H1 (cell line): ENCODE results near the gene LRRFIP1. TPM values are rescaled to one million over a fixed set of nuclear protein-coding genes. Genes with fewer than 3 reads are reported as not detected.

Experiments used
- CTCF ChIA-PET: fragments of 300-600 bp; sonication (Branson Sonifier 250); formaldehyde crosslinking; loops from one replicate; lab custom pipeline; 2021; ENCODE audit not compliant: partially characterized antibody; lab: Charles Lee
- POLR2A ChIA-PET: fragments of 300-600 bp; sonication (Branson Sonifier 250); formaldehyde crosslinking; loops from one replicate; lab custom pipeline; 2021; ENCODE audit warnings: inconsistent platforms; ENCODE audit not compliant: partially characterized antibody; lab: Charles Lee
- DNase-seq, 2 experiments: peaks; one replicate each; pipeline versions ENCODE4 v3.0.0 to v3.0.0-alpha.2; 2010 to 2022; ENCODE audit warnings: low spot score in 2 of 2, low read depth in 1 of 2, mixed read lengths in 1 of 2
- FAIRE-seq: peaks from 2 replicates; lab custom pipeline; 2011; peaks lifted over from hg19 to GRCh38; lab: Jason Lieb, UNC
- H2AFZ ChIP-seq: 2 replicates; pipeline ENCODE4 v1.8.1; 2012; ENCODE audit warnings: low read length, inconsistent platforms
- H2AK5ac ChIP-seq: 2 replicates; pipeline ENCODE4 v1.6.1; 2013; ENCODE audit warnings: low read depth, low read length
- H2BK120ac ChIP-seq: replicated peaks from 2 replicates; pipeline ENCODE3; 2013; ENCODE audit warnings: low read depth, low read length, inconsistent platforms
- H2BK12ac ChIP-seq: 2 replicates; pipeline ENCODE4 v1.6.1; 2013; ENCODE audit warnings: low read depth, low read length
- H2BK15ac ChIP-seq: 2 replicates; pipeline ENCODE4 v1.6.1; 2013; ENCODE audit warnings: low read length
- H2BK20ac ChIP-seq: 2 replicates; pipeline ENCODE4 v1.6.1; 2013; ENCODE audit warnings: low read length
- H2BK5ac ChIP-seq: 2 replicates; pipeline ENCODE4 v1.6.1; 2013; ENCODE audit warnings: low read depth, low read length
- H3K14ac ChIP-seq: 2 replicates; pipeline ENCODE4 v1.6.1; 2013; ENCODE audit warnings: inconsistent platforms; ENCODE audit not compliant: insufficient read length
- H3K18ac ChIP-seq: 2 replicates; pipeline ENCODE4 v1.6.1; 2013; ENCODE audit warnings: low read length; ENCODE audit errors: extremely low read depth
- H3K23ac ChIP-seq: 2 replicates; pipeline ENCODE4 v1.6.1; 2013; ENCODE audit warnings: inconsistent platforms; ENCODE audit not compliant: insufficient read length
- H3K23me2 ChIP-seq: 2 replicates; pipeline ENCODE4 v1.6.1; 2013; ENCODE audit warnings: low read depth, low read length
- H3K27ac ChIP-seq: 2 replicates; pipeline ENCODE4 v1.6.1; 2011; ENCODE audit warnings: low read depth, low read length, inconsistent platforms
- H3K27me3 ChIP-seq, 4 experiments: replicated peaks in 1 of 4; 1 replicate in 1 of 4; 2 replicates in 3 of 4; pipeline versions ENCODE4 v1.6.1 to v1.8.1; 2011 to 2013; ENCODE audit warnings: low read length in 3 of 4, mild to moderate bottlenecking in 3 of 4, inconsistent platforms in 2 of 4, mixed read lengths in 2 of 4, moderate library complexity in 1 of 4; ENCODE audit not compliant: control insufficient read depth in 3 of 4, insufficient read depth in 3 of 4; ENCODE audit errors: extremely low read depth in 1 of 4
- H3K36me3 ChIP-seq, 4 experiments: 2 replicates each; pipeline versions ENCODE4 v1.6.1 to v1.8.1; 2011 to 2013; ENCODE audit warnings: mild to moderate bottlenecking in 4 of 4, low read length in 3 of 4, moderate library complexity in 2 of 4, control low read depth in 1 of 4, inconsistent platforms in 1 of 4; ENCODE audit not compliant: insufficient read depth in 4 of 4, control insufficient read depth in 2 of 4
- H3K4ac ChIP-seq: replicated peaks from 2 replicates; pipeline ENCODE3; 2013; ENCODE audit warnings: low read length, low read depth, mixed read lengths, inconsistent platforms; ENCODE audit not compliant: insufficient read length
- H3K4me1 ChIP-seq, 4 experiments: replicated peaks in 1 of 4; 1 replicate in 1 of 4; 2 replicates in 3 of 4; pipeline versions ENCODE4 v1.6.1 to v1.8.1; 2011 to 2013; ENCODE audit warnings: low read length in 3 of 4, inconsistent platforms in 2 of 4, mixed read lengths in 1 of 4; ENCODE audit not compliant: insufficient read depth in 4 of 4, control insufficient read depth in 3 of 4
- H3K4me2 ChIP-seq, 2 experiments: 2 replicates each; pipeline versions ENCODE4 v1.6.1 to v1.8.1; 2011 to 2013; ENCODE audit warnings: low read depth in 2 of 2, low read length in 2 of 2, control low read depth in 1 of 2, inconsistent platforms in 1 of 2, mild to moderate bottlenecking in 1 of 2; ENCODE audit not compliant: insufficient read depth in 1 of 2
- H3K4me3 ChIP-seq, 4 experiments: fragments of 200-600, 300-600 bp in 1 of 4; sonication (generic), shearing (Covaris generic), sonication (Bioruptor Twin) in 1 of 4; 2 replicates each; pipeline versions ENCODE4 v1.5.1 to v1.8.1; 2011 to 2016; ENCODE audit warnings: low read length in 4 of 4, low read depth in 3 of 4, control low read depth in 2 of 4, inconsistent platforms in 2 of 4, mild to moderate bottlenecking in 2 of 4, mixed read lengths in 1 of 4, moderate library complexity in 1 of 4; ENCODE audit not compliant: insufficient read depth in 2 of 4; ENCODE audit errors: extremely low read depth in 1 of 4
- H3K56ac ChIP-seq: replicated peaks from 2 replicates; pipeline ENCODE3; 2013; ENCODE audit warnings: low read depth, mild to moderate bottlenecking, mixed read lengths, low read length, inconsistent platforms; ENCODE audit not compliant: insufficient read length
- H3K79me1 ChIP-seq: 2 replicates; pipeline ENCODE4 v1.6.1; 2013; ENCODE audit warnings: low read depth, low read length, control low read depth
- H3K79me2 ChIP-seq, 2 experiments: 2 replicates each; pipeline versions ENCODE4 v1.6.1 to v1.8.1; 2012 to 2013; ENCODE audit warnings: low read length in 2 of 2, mild to moderate bottlenecking in 2 of 2, inconsistent platforms in 1 of 2; ENCODE audit not compliant: insufficient read depth in 2 of 2, control insufficient read depth in 1 of 2
- H3K9ac ChIP-seq, 4 experiments: replicated peaks in 1 of 4; 1 replicate in 1 of 4; 2 replicates in 3 of 4; pipeline versions ENCODE4 v1.6.1 to v1.8.1; 2011 to 2013; ENCODE audit warnings: low read depth in 3 of 4, low read length in 3 of 4, control low read depth in 2 of 4, mild to moderate bottlenecking in 2 of 4, moderate library complexity in 2 of 4, inconsistent platforms in 1 of 4; ENCODE audit errors: extremely low read depth in 1 of 4
- H3K9me3 ChIP-seq, 2 experiments: 2 replicates each; pipeline versions ENCODE4 v1.6.1 to v1.8.1; 2012 to 2013; ENCODE audit warnings: mild to moderate bottlenecking in 2 of 2, moderate library complexity in 2 of 2, control low read depth in 1 of 2, inconsistent platforms in 1 of 2, low read depth in 1 of 2, low read length in 1 of 2, mixed read lengths in 1 of 2; ENCODE audit not compliant: insufficient read depth in 2 of 2
- H4K20me1 ChIP-seq, 2 experiments: replicated peaks in 1 of 2; 2 replicates each; pipeline versions ENCODE3 to v1.8.1; 2011 to 2013; ENCODE audit warnings: inconsistent platforms in 2 of 2, low read length in 2 of 2, mild to moderate bottlenecking in 1 of 2; ENCODE audit not compliant: insufficient read depth in 2 of 2, control insufficient read depth in 1 of 2
- H4K5ac ChIP-seq: 2 replicates; pipeline ENCODE4 v1.6.1; 2013; ENCODE audit warnings: low read length, low read depth, mixed read lengths, inconsistent platforms; ENCODE audit not compliant: insufficient read length
- H4K8ac ChIP-seq: 2 replicates; pipeline ENCODE4 v1.8.0; 2013; ENCODE audit warnings: mild to moderate bottlenecking, moderate library complexity, low read length, inconsistent platforms; ENCODE audit not compliant: insufficient read depth; ENCODE audit errors: extremely low read depth
- H4K91ac ChIP-seq: replicated peaks from 2 replicates; pipeline ENCODE3; 2013; ENCODE audit warnings: low read length, mixed read lengths, inconsistent platforms; ENCODE audit not compliant: insufficient read length
- ASH2L ChIP-seq: fragments of 200-600, 300-600 bp; sonication (generic); IDR thresholded peaks from one replicate; pipeline ENCODE4 v1.7.1; 2017; ENCODE audit warnings: low read length
- BACH1 ChIP-seq: IDR thresholded peaks from 2 replicates; pipeline ENCODE4 v1.6.1; 2012; ENCODE audit warnings: low read length, improper control_type of control experiment
- CHD1 ChIP-seq: IDR thresholded peaks from 2 replicates; pipeline ENCODE4 v1.6.1; 2012; ENCODE audit warnings: low read depth, low read length, improper control_type of control experiment
- FOSL1 ChIP-seq: IDR thresholded peaks from 2 replicates; pipeline ENCODE4 v1.6.1; 2011; ENCODE audit warnings: mild to moderate bottlenecking, low read depth, low read length, moderate library complexity; ENCODE audit not compliant: insufficient read depth
- JUN ChIP-seq: IDR thresholded peaks from 2 replicates; pipeline ENCODE4 v1.6.1; 2011; ENCODE audit warnings: low read depth, mild to moderate bottlenecking, improper control_type of control experiment, low read length
- JUND ChIP-seq: IDR thresholded peaks from 2 replicates; pipeline ENCODE4 v1.6.1; 2011; ENCODE audit warnings: mild to moderate bottlenecking, improper control_type of control experiment, low read length
- NANOG ChIP-seq: IDR thresholded peaks from 2 replicates; pipeline ENCODE4 v1.6.1; 2011; ENCODE audit warnings: low read length, low read depth, mild to moderate bottlenecking, inconsistent platforms; ENCODE audit not compliant: insufficient read depth, poor library complexity, severe bottlenecking
- POU5F1 ChIP-seq: IDR thresholded peaks from 2 replicates; pipeline ENCODE4 v1.6.1; 2011; ENCODE audit warnings: low read depth, mild to moderate bottlenecking, low read length, moderate library complexity
- SP1 ChIP-seq: IDR thresholded peaks from 2 replicates; pipeline ENCODE4 v1.6.1; 2011; ENCODE audit warnings: low read depth, low read length
- WGBS, 2 experiments: shearing (Covaris generic) in 1 of 2; methylation state at CpG; one replicate each; pipeline versions ENCODE4 v1.1.6 to v1.1.7; 2013 to 2015; ENCODE audit warnings: low lambda C conversion rate in 2 of 2, mixed read lengths in 2 of 2, inconsistent platforms in 1 of 2, low coverage in 1 of 2, missing lambda C conversion rate in 1 of 2; ENCODE audit not compliant: insufficient replicate concordance in 2 of 2, insufficient coverage in 1 of 2, insufficient read length in 1 of 2; ENCODE audit errors: extremely low coverage in 1 of 2, missing lambda C conversion rate in 1 of 2; 5-methylcytosine and 5-hydroxymethylcytosine counted together
- polyA plus RNA-seq, 7 experiments: library from polyadenylated mRNA; depleted of rRNA in 3 of 7; stranded (reverse) in 5 of 7; unstranded in 2 of 7; fragments of >200 nt in 5 of 7; fragments of 200-250 nt in 2 of 7; gene quantifications; 1 replicate in 5 of 7; 2 replicates in 1 of 7; 4 replicates in 1 of 7; pipeline versions ENCODE4 v1.2.1 to v1.2.3, GENCODE V29; 2011 to 2013; ENCODE audit warnings: missing spikeins in 2 of 7, mixed read lengths in 2 of 7
- total RNA-seq: library from RNA; stranded (reverse); fragmentation: NEBNext Ultra II Directional; extraction: Animal tissue kit (Norgen Biotek cat#: 25700); gene quantifications from 2 replicates; pipeline ENCODE4 v1.2.1, GENCODE V29; 2021
- TF ChIP-seq, protein P1 (sequence below): IDR thresholded peaks from 2 replicates; pipeline ENCODE4 v1.6.1; 2012; ENCODE audit warnings: inconsistent platforms
- TF ChIP-seq, protein P2 (sequence below): IDR thresholded peaks from 2 replicates; pipeline ENCODE4 v1.6.1; 2012; ENCODE audit warnings: low read length, inconsistent platforms

LRRFIP1 gene
- total and polyA plus RNA-seq, 2 of the 8 experiments (the other 6 are each of a cell fraction or from before 2014, with no cell fraction given), result 12.1 to 75.8 TPM

DNA sequence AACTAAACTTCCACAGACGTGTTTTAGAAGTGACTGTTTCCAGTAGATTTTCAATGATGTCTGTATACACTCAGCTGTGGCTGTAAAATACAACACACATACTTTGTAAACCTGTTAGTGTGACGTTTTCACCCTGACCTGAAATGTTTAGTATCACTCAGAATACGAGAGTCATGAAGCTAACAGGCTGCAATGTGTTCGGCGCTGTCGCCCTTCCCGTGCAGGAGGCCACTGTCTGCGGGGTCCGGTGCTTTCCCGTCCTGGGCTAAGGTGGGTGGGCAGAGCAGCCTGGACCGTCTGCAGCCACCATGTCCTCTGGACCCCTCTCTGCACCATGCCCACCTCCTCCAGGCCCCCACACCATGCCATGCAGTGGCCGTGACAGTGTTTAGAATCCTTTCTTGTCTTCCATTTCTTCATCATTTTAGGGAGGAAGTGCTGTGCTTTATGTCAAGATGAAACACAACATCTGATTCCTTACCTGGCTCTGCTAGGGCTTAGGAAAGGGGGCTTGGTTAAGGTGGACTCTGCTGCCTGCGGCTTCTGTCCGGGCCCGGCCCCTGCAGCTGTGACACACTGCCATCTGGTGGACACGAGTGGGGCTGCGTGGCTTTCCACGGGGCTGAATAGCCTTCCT is 117.3 kb downstream of the LRRFIP1 start:
- FAIRE-seq (peak; percentile 39), DNase-seq (peak; percentile 23 to 96)
- Histone ChIP-seq H3K23ac (no peak overlapping the region), H3K14ac (no peak overlapping the region), H2BK120ac (no peak overlapping the region), H3K79me1 (peaks cover 4% of the 10 kb centered on the region; the same call in 1 of the 2 replicates), H4K20me1 (peaks cover 3 to 8% of the 10 kb centered on the region in 2 experiments), H4K5ac (no peak overlapping the region), H4K91ac (no peak overlapping the region), H3K4me1 (peaks cover 0 to 7% (median 3%) of the 10 kb centered on the region in 4 experiments; a peak in 4 of 7 replicates), H3K4ac (no peak overlapping the region), H3K9ac (no peak overlapping the region), H3K27me3 (no peaks in the 10 kb centered on the region), H4K8ac (no peak overlapping the region), H2AFZ (no peak overlapping the region), H3K9me3 (no peaks in the 10 kb centered on the region), H2BK12ac (no peak overlapping the region), H3K4me2 (no peak overlapping the region), H2BK5ac (no peak overlapping the region), H3K56ac (no peak overlapping the region), H3K36me3 (peaks cover 0 to 5% (median 3%) of the 10 kb centered on the region in 4 experiments; a peak in 2 of 8 replicates), H3K79me2 (peaks cover 0 to 18% of the 10 kb centered on the region in 2 experiments; a peak in 1 of 4 replicates), H2AK5ac (no peak overlapping the region), H3K27ac (no peak overlapping the region), H3K18ac (no peak overlapping the region), H3K23me2 (no peaks in the 10 kb centered on the region), H2BK20ac (no peak overlapping the region), H3K4me3 (no peak overlapping the region), H2BK15ac (no peak overlapping the region)
- WGBS, 2 experiments, result 73% methylated on average over 18 of the region's 18 CpGs; no CpG with 5 or more reads in 1 of the 2 experiments
- POLR2A ChIA-PET, result interaction anchor here (0.7 to 1.1 kb wide), 3 partner anchors 10 to 141 kb away, joined by 3 to 5 read pairs (median 4); no protein-coding TSS in a partner anchor
- CTCF ChIA-PET, result interaction anchor here (0.6 to 8.1 kb wide), 45 partner anchors 10 to 341 kb away, joined by 3 to 130 read pairs (median 4); partner anchors contain the start of gene RAB17
- no peak for TF ChIP-seq JUN
- TF ChIP-seq, protein P1, sequence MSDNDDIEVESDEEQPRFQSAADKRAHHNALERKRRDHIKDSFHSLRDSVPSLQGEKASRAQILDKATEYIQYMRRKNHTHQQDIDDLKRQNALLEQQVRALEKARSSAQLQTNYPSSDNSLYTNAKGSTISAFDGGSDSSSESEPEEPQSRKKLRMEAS, result no peak
- TF ChIP-seq ASH2L, result no peak
- TF ChIP-seq SP1, result no peak
- TF ChIP-seq JUND, result no peak
- TF ChIP-seq POU5F1, result no peak
- TF ChIP-seq NANOG, result no peak
- no peak for TF ChIP-seq FOSL1
- peak; percentile 49; the same call in 1 of the 2 replicates for TF ChIP-seq BACH1
- TF ChIP-seq, protein P2, sequence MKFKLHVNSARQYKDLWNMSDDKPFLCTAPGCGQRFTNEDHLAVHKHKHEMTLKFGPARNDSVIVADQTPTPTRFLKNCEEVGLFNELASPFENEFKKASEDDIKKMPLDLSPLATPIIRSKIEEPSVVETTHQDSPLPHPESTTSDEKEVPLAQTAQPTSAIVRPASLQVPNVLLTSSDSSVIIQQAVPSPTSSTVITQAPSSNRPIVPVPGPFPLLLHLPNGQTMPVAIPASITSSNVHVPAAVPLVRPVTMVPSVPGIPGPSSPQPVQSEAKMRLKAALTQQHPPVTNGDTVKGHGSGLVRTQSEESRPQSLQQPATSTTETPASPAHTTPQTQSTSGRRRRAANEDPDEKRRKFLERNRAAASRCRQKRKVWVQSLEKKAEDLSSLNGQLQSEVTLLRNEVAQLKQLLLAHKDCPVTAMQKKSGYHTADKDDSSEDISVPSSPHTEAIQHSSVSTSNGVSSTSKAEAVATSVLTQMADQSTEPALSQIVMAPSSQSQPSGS, result no peak
- no peak for TF ChIP-seq CHD1
